SK-N-SH (cell line): ENCODE data around the gene PTPN4. TPM values are rescaled to one million over a fixed set of nuclear protein-coding genes. Genes with fewer than 3 reads are reported as not detected.

ENCODE experiments used
- CTCF ChIA-PET: fragments of 300-600, 350-600 bp; formaldehyde crosslinking; extraction: SDS; loops from one replicate; lab custom pipeline; 2021; lab: Yijun Ruan, JAX
- POLR2A ChIA-PET: fragments of 350-600 bp; sonication (Branson Sonifier 250); formaldehyde crosslinking; extraction: SDS; loops from one replicate; lab custom pipeline; 2020; ENCODE audit warnings: antibody characterized with exemption, inconsistent platforms; lab: Yijun Ruan, JAX
- DNase-seq: peaks from one replicate; pipeline ENCODE4 v3.0.0; 2012
- H2AFZ ChIP-seq: fragments of 200-600 bp; sonication (generic); 2 replicates; pipeline ENCODE4 v1.8.1; 2016; ENCODE audit warnings: antibody characterized with exemption, mild to moderate bottlenecking, low read depth
- H3F3A ChIP-seq: fragments of 200-600 bp; sonication (generic); replicated peaks from 2 replicates; pipeline ENCODE3; 2016; ENCODE audit warnings: antibody characterized with exemption, mild to moderate bottlenecking; ENCODE audit not compliant: insufficient read depth
- H3K27ac ChIP-seq, 2 experiments: fragments of 200-500 bp in 1 of 2; fragments of 200-600 bp in 1 of 2; sonication (Bioruptor generic) in 1 of 2; sonication (generic), shearing (Covaris generic) in 1 of 2; 2 replicates each; pipeline versions ENCODE4 v1.5.1 to v1.6.1; 2014 to 2016; ENCODE audit warnings: low read depth in 2 of 2, inconsistent platforms in 1 of 2, low read length in 1 of 2, mild to moderate bottlenecking in 1 of 2, mixed read lengths in 1 of 2
- H3K27me3 ChIP-seq: fragments of 200-600 bp; sonication (generic), shearing (Covaris generic); 2 replicates; pipeline ENCODE4 v1.6.1; 2016; ENCODE audit warnings: mixed run types; ENCODE audit not compliant: insufficient read depth
- H3K36me3 ChIP-seq, 2 experiments: fragments of 200-500 bp in 1 of 2; fragments of 200-600 bp in 1 of 2; sonication (Bioruptor generic) in 1 of 2; sonication (generic) in 1 of 2; replicated peaks in 1 of 2; 2 replicates each; pipeline versions ENCODE3 to v1.5.1; 2014 to 2016; ENCODE audit warnings: low read length in 1 of 2, mild to moderate bottlenecking in 1 of 2; ENCODE audit not compliant: insufficient read depth in 2 of 2, control insufficient read depth in 1 of 2
- H3K4me1 ChIP-seq, 2 experiments: fragments of 200-500 bp in 1 of 2; fragments of 200-600 bp in 1 of 2; sonication (Bioruptor generic) in 1 of 2; sonication (generic), shearing (Covaris generic) in 1 of 2; 2 replicates each; pipeline versions ENCODE4 v1.5.1 to v1.6.1; 2014 to 2016; ENCODE audit warnings: low read depth in 1 of 2, low read length in 1 of 2, mixed run types in 1 of 2; ENCODE audit not compliant: insufficient read depth in 2 of 2, control insufficient read depth in 1 of 2
- H3K4me2 ChIP-seq: fragments of 200-600 bp; sonication (generic), shearing (Covaris generic); 2 replicates; pipeline ENCODE4 v1.6.1; 2017; ENCODE audit warnings: mixed run types
- H3K4me3 ChIP-seq, 2 experiments: fragments of 200-500 bp in 1 of 2; fragments of 200-600 bp in 1 of 2; sonication (Bioruptor generic) in 1 of 2; sonication (generic), shearing (Covaris generic) in 1 of 2; 2 replicates each; pipeline versions ENCODE4 v1.5.1 to v1.8.1; 2014 to 2016; ENCODE audit warnings: low read depth in 2 of 2, inconsistent platforms in 1 of 2, low read length in 1 of 2, mild to moderate bottlenecking in 1 of 2, mixed read lengths in 1 of 2, moderate library complexity in 1 of 2
- H3K79me2 ChIP-seq: fragments of 200-600 bp; sonication (generic); 2 replicates; pipeline ENCODE4 v1.8.1; 2017; ENCODE audit warnings: mild to moderate bottlenecking; ENCODE audit not compliant: insufficient read depth
- H3K9ac ChIP-seq: fragments of 200-600 bp; sonication (generic); 2 replicates; pipeline ENCODE4 v1.6.1; 2017; ENCODE audit warnings: mixed run types
- H3K9me2 ChIP-seq: fragments of 200-600 bp; sonication (generic); 2 replicates; pipeline ENCODE4 v1.6.1; 2017; ENCODE audit warnings: mixed run types
- H3K9me3 ChIP-seq: fragments of 200-600 bp; sonication (generic); 2 replicates; pipeline ENCODE4 v1.6.1; 2017; ENCODE audit warnings: mixed run types, mild to moderate bottlenecking, moderate library complexity
- H4K20me1 ChIP-seq: fragments of 200-600 bp; sonication (generic); 2 replicates; pipeline ENCODE4 v1.6.1; 2017; ENCODE audit warnings: mild to moderate bottlenecking, mixed run types; ENCODE audit not compliant: insufficient read depth
- ELF1 ChIP-seq: IDR thresholded peaks from 2 replicates; pipeline ENCODE4 v1.4.0; 2012
- EP300 ChIP-seq, 2 experiments: IDR thresholded peaks; 2 replicates each; pipeline versions ENCODE4 v1.4.0 to v1.6.1; 2012; ENCODE audit warnings: borderline replicate concordance in 1 of 2, low read depth in 1 of 2, low read length in 1 of 2
- FOXJ3 ChIP-seq: sonication (generic); formaldehyde crosslinking; IDR thresholded peaks from 2 replicates; pipeline ENCODE4 v1.5.1; 2020; ENCODE audit warnings: mild to moderate bottlenecking, missing genetic modification reagents
- GABPA ChIP-seq: IDR thresholded peaks from 2 replicates; pipeline ENCODE4 v1.4.0; 2012; ENCODE audit warnings: low read depth, mild to moderate bottlenecking
- GATA2 ChIP-seq: sonication (generic); formaldehyde crosslinking; IDR thresholded peaks from 2 replicates; pipeline ENCODE4 v1.5.0; 2020; ENCODE audit warnings: mild to moderate bottlenecking, missing genetic modification reagents
- IRF3 ChIP-seq: fragments of 150-350 bp; IDR thresholded peaks from 2 replicates; pipeline ENCODE4 v1.6.1; 2016; ENCODE audit warnings: mild to moderate bottlenecking, low read depth, low read length
- JUND ChIP-seq: IDR thresholded peaks from 2 replicates; pipeline ENCODE4 v1.4.0; 2012
- RFX5 ChIP-seq: IDR thresholded peaks from 2 replicates; pipeline ENCODE4 v1.6.1; 2012; ENCODE audit warnings: mild to moderate bottlenecking, improper control_type of control experiment, low read length
- SIN3A ChIP-seq: IDR thresholded peaks from 2 replicates; pipeline ENCODE4 v1.6.1; 2012; ENCODE audit warnings: low read depth, mild to moderate bottlenecking, low read length, moderate library complexity, borderline replicate concordance
- SMC3 ChIP-seq: IDR thresholded peaks from 2 replicates; pipeline ENCODE4 v1.6.1; 2012; ENCODE audit warnings: low read depth, low read length, improper control_type of control experiment
- TAF1 ChIP-seq: IDR thresholded peaks from 2 replicates; pipeline ENCODE4 v1.6.1; 2012; ENCODE audit warnings: low read depth, mild to moderate bottlenecking, low read length, moderate library complexity, borderline replicate concordance
- TCF12 ChIP-seq: IDR thresholded peaks from 2 replicates; pipeline ENCODE4 v1.4.0; 2012
- USF2 ChIP-seq: fragments of 150-350 bp; IDR thresholded peaks from 2 replicates; pipeline ENCODE4 v1.6.1; 2017; ENCODE audit warnings: antibody characterized with exemption, low read length, low read depth, borderline replicate concordance
- YY1 ChIP-seq: IDR thresholded peaks from 2 replicates; pipeline ENCODE4 v1.4.0; 2012; ENCODE audit warnings: low read depth, mild to moderate bottlenecking
- WGBS: methylation state at CpG from one replicate; pipeline ENCODE4 v1.1.6; 2017; ENCODE audit warnings: low lambda C conversion rate; 5-methylcytosine and 5-hydroxymethylcytosine counted together
- polyA plus RNA-seq, 3 experiments: library from polyadenylated mRNA; depleted of rRNA; stranded (reverse); fragments of >200 nt; gene quantifications; 2 replicates each; pipeline ENCODE4 v1.2.3, GENCODE V29; 2012

PTPN4 gene
- polyA plus RNA-seq, 1 of the 3 experiments (the other 2 are of a cell fraction), result 6.2 TPM

- TF ChIP-seq EP300 (IDR thresholded peaks at IDR 0.05; ENCODE audit: borderline replicate concordance in 1 of 2, low read depth in 1 of 2, low read length in 1 of 2) (peak in 1 of 2 experiments; percentile 8; a peak in 1 of 4 replicates), TCF12 (peak; percentile 45), YY1 (peak; percentile 89), GABPA (no peak), RFX5 (peak; percentile 89), IRF3 (no peak), USF2 (no peak), GATA2 (CRISPR knock-in tag) (no peak), SMC3 (no peak), FOXJ3 (CRISPR knock-in tag) (no peak), TAF1 (peak; percentile 67), ELF1 (peak; percentile 44; the same call in 1 of the 2 replicates), JUND (no peak)
Observed at GRCh38 chr2:119759451-119760236, at the start of gene PTPN4 (continued).

GRCh38 chr2:119710281-119710680 is 49.4 kb upstream of the PTPN4 start:
- WGBS, result 52% methylated on average over 4 of the region's 8 CpGs
- Histone ChIP-seq H3K4me2 (no peak overlapping the region), H3K36me3 (no peaks in the 10 kb centered on the region), H3K4me3 (no peak overlapping the region), H4K20me1 (no peaks in the 10 kb centered on the region), H3K79me2 (no peaks in the 10 kb centered on the region), H3K9ac (no peak overlapping the region), H3K9me2 (no peaks in the 10 kb centered on the region), H3K27ac (no peak overlapping the region), H3K9me3 (no peaks in the 10 kb centered on the region), H3K27me3 (no peaks in the 10 kb centered on the region; the same call in 1 of the 2 replicates), H3K4me1 (peaks cover 0 to 7% of the 10 kb centered on the region in 2 experiments; a peak in 1 of 4 replicates), H2AFZ (no peak overlapping the region), H3F3A (no peaks in the 10 kb centered on the region)
- POLR2A ChIA-PET, result no interaction called here
- CTCF ChIA-PET, result interaction anchor here (1.8 kb wide), 1 partner anchor 8 kb away, joined by 7 read pairs; no protein-coding TSS in a partner anchor
- no peak for TF ChIP-seq SIN3A
- no peak for TF ChIP-seq TAF1
- TF ChIP-seq EP300 (IDR thresholded peaks at IDR 0.05; ENCODE audit: borderline replicate concordance in 1 of 2, low read depth in 1 of 2, low read length in 1 of 2), result no peak
- TF ChIP-seq ELF1, result no peak
- no peak for TF ChIP-seq USF2
- TF ChIP-seq, all 33 proteins: peak for 0
- DNase-seq, result no peak
